HG03432 (cell line): ENCODE data around the gene SLC25A27.
A peak's percentile ranks its signal among the peaks of the same experiment; 100 is the strongest.
"Not testable (repeated sequence)": the region's sequence is repeated elsewhere in the genome, so short reads cannot be mapped to it uniquely, and the experiment has no call there.

ENCODE experiments used
- ATAC-seq: cut with Tn5 transposase; IDR thresholded peaks from one replicate; pipeline ENCODE4 v1.9.1; 2021; ENCODE audit warnings: mild to moderate bottlenecking, moderate library complexity; ENCODE audit not compliant: unreplicated experiment

The SLC25A27 gene, protein sequence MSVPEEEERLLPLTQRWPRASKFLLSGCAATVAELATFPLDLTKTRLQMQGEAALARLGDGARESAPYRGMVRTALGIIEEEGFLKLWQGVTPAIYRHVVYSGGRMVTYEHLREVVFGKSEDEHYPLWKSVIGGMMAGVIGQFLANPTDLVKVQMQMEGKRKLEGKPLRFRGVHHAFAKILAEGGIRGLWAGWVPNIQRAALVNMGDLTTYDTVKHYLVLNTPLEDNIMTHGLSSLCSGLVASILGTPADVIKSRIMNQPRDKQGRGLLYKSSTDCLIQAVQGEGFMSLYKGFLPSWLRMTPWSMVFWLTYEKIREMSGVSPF

DNA sequence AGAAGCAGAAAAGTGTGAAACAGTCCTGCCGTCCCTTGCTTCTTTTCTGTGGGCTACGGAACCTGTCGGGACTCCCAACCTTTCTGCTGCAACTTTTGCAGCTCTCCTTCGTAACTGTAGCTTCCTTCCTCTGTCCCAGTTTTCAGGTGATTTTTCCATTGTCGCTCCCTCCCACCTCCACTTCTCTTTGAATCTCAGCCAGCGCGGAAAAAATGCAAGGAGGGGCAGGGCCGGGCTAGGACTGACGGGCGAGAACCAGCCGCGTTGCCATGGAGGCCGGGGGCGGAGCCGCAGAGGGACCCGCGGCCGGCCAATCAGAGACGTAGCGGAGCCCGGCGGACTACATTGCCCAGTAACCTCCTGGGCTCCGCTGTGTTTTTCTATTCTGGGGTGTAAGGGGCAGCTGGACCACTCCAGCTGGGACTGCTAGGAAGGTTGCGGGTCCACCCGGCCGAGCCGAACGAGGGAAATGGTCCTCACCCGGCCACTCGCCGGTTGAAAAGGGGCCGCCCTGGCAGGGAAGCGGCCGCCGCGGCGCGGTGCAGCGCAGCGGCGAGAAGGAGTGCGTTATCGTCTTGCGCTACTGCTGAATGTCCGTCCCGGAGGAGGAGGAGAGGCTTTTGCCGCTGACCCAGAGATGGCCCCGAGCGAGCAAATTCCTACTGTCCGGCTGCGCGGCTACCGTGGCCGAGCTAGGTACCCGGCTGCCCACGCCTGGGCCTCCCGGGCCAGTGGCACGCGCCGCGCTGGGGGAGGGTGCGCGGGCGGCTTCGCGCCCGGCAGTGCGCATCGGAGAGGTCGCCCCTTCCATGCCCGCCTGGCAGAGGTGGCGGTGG lies at the start of gene SLC25A27, which contains the start of gene CYP39A1:
Gene SLC25A27, plus strand, starts transcription at position 373 of the 836 bp plus-strand sequence. Its CDS starts 218 bp downstream, at position 591.
Gene CYP39A1, minus strand, starts transcription at position 216 of the 836 bp plus-strand sequence. CDS start 236 bp downstream, outside the sequence.
- ATAC-seq = peak; percentile 100

DNA sequence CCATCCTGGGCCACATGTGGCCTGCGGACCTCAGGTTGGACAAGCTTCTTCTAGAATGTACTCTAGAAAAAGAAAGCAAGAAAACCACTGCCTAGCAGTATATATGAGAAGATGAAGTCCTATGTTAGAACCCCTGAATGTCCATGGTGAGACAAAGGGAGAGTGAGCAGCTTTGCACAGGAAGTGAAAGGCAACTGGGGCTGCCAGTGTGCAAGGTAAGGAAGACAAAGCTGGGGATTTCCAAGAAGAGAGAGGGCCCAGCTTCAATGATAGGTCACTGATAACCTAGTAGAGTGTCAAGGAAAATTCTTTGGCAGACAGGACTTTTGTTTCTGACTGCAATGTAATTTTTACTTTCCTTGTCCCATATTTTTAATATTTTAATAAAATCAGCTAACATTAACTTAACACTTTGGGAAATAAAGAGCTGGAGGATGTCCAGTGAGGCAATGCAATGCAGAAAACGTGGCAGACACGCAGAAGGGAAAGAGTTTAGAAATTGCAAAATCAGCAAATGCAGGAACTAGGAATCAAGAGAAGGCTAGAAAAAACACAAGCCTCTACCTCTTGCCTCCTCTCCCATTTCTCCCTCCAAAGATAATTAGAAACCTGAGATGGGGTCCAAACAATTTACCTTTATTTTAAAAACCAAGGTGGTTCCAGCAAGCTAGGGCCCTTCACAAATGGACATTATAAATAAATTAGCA lies 47.5 kb upstream of the SLC25A27 start:
- peak; percentile 82 for ATAC-seq

DNA sequence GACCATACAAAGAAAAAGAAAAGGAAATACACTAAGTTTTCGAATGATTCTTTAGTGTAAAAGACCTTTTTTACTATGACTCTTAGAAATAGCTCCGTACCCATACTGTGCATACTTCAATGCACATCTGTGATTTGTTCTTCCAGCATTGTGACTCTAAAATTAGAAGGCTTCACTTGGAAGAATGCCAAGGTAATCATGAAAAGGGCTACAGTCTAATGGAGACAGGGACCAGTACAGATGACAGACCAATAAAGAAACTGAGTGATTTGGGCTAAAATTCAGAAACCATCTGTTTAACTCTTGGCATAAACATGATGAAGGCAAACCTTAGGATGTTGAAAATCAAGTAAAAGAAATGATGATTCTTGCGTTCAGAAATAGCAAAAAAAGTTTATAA lies 46.4 kb upstream of the SLC25A27 start:
- ATAC-seq = no peak

DNA sequence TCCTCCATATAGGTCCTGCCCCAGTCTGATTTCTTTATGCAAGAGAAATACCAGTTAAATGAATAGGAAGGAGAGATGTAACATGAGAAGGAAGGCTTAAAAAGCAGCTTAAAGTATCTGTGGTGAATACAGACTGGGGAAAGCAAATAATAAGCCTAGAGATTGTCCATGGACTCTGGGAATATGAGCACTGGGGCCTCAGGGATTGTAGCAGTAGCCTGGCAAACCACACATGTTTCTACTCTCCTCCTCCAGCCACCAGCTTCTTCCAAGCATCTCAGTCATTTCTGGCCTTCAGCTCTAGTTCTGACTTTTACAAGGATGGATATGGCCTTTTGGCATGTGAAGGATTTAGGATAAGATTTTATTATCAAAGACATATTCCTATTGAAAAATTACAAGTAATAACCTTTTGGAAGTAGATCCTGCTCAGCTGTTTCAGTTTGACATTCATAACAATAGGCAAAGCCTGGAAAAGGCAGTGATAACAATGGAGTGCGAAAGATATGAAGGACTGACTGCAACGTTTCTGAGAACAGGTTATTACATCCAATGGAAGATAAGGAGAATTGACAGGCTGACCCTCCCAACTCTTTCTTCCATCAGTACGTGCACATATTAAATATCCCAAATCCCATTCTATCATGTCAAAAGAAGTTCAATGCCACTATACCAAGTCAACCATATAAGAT lies 41.8 kb upstream of the SLC25A27 start:
- no peak for ATAC-seq

DNA sequence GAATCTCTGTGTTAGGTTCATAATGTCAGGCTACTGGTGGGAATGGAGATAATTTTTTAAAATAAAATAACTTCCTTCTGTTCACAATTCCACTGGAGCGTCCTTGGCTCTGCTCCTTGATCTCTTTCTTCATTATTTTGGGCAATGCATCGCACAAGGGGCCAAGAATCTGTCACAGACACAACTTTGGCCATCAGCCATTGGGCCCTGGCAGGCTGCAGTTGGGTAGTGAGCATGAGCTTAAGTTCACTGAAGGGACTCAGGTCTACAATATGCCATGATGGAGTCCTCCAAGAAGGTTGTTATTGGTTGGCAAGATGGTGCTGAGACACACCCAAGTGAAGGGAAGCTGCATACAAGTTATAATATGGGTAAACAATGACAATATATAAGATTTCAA lies 40.1 kb upstream of the SLC25A27 start:
- ATAC-seq = no peak

DNA sequence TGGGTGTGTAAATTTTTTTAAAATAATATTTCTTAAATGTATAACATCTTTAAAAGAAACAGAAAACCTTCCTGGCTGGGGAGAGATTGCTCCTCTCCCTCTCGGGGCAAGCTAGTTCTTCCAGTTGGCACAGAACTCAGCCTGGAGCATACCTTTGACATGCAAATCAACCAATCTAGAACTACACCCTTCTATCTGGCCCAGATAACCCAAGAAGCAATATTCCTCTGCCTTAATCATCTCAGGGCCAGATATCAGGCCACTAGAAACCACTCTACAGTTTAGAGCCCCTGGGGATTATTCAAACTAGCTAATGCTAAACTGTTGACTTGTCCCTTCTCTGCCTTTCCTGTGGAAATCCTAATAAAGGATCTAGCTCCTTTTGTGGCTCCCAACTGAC lies 34.0 kb upstream of the SLC25A27 start:
- no peak for ATAC-seq

DNA sequence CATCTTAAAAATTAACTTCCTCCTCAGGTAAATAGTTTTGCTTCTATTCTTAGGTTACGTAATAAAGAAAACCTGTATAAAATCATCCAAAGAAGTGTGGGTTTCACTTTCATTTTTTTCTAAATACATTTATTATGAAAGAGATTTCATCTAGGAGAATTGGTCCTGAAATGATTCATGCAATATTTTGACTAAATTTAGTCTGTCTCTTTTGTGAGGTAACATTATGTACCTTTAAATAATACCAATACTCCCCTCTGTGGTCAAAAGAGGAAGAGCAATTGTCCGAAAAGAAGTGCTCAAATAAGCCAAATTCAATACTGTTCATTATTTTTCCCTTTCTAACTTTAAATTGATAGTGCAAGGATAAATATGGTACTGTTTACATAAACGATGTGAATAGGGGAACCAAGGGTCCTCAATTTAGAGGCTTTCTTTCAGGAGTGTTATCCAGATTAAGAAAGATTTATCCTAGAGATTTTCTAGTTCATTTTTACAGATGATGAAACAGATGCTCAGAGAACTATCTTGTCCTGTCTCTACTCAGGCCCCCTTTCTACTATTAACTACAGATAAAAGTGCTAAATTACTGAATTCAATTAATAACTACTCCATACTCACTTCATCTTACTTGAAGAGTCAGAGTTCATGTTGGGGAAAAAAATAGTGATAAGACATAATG lies 26.4 kb upstream of the SLC25A27 start:
- peak; percentile 71 for ATAC-seq

DNA sequence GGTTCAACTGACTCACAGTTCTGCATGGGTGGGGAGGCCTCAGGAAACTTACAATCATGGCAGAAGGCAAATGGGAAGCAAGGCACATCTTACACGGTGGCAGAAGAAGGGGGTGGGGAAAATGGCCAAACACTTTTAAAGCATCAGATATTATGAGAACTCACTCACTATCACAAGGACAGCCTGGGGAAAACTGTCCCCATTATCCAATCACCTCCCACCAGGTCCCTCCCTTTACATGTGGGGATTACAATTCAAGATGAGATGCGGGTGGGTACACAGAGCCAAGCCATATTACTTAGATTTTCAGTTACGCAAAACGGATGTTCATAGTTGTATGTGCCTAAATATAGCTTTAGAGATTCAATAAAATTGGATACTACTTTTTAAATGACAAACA lies 25.8 kb upstream of the SLC25A27 start:
- no peak for ATAC-seq

DNA sequence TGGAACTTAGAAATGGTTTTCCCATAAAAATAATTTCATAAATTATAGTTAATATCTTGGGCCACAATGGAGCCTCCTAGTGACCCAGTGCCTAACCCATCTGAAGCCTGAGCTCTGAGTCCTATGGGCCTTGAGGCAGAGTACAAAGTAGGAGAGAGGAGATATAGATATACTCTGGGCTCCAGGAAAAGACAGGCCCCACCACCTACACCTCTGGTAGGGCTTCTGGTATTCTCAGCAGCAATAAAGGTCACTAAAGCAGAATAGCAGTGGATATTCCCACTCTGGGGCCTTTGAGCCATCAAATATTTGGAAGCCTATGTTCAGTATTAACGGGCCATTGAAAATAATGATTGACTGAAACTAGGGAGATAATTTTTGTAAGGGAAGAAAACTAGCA lies 24.3 kb upstream of the SLC25A27 start:
- no peak for ATAC-seq

DNA sequence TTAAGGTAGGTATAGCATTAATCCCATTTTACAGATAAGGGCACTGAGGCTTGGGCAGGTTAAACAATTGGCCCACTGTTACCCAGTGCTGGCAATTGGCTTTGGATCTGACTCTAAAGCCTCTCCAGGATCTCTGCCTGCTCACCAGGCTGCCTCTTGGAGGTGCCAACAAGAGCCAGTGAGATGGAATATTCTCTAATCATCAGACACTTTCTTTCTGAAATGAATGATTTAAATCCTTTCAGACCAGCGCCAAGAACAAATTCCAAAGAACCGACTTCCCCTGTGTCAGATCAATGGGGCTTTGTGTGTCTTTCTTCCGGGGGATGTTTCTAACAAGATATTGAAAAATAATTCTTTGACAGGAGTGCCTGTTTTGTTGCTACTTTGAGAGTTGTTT lies 23.8 kb upstream of the SLC25A27 start:
- ATAC-seq = no peak

DNA sequence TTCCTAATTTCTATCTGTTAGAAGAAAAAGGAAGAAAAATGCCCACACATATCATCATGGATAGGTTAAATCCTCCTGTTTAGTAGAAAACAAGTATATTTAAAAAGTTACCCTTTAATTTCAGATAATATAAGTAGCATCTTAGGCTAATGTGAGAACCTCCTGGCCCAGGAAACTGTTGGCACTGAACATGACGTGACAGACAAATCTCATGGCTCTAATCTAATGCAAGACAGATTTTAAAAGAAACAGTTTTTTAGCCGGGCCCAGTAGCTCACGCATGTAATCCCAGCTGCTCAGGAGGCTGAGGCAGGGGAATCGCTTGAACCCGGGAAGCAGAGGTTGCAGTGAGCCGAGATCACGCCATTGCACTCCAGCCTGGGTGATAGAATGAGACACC lies 23.1 kb upstream of the SLC25A27 start:
- no peak for ATAC-seq

DNA sequence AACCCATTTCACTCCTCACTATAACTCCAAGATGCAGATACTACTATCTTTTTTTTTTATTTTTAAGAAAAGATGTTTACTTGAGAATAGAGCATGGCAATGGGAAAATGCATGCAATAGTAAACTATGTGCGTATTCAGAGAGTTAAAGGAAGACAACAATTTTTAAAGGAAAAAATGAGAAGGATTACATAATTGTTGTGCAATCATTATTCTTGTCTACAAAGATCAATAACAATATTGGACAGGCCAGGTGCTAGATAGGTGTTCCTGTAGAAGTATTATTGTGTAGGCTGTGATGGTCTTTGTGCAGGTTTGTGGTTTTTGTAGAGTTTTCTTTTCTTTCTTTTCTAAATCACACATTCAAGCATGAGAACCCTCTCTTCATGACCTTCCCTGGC lies 20.7 kb upstream of the SLC25A27 start:
- no peak for ATAC-seq

DNA sequence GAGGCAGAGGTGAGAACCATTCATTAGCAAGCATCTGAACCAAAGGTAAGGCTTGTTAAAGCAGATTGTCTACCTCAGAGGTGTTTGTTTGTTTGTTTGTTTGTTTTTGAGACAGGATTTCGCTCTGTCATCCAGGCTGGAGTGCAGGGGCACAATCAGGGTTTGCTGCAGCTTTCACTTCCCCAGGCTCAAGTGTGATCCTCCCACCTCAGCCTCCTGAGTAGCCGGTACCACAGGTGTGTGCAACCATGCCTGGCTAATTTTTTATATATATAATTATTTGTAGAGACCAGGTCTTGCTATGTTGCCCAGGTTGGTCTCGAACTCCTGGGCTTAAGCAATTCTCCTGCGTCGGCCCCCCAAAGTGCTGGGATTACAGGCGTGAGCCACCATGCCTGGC lies 17.3 kb upstream of the SLC25A27 start:
- ATAC-seq = no peak

DNA sequence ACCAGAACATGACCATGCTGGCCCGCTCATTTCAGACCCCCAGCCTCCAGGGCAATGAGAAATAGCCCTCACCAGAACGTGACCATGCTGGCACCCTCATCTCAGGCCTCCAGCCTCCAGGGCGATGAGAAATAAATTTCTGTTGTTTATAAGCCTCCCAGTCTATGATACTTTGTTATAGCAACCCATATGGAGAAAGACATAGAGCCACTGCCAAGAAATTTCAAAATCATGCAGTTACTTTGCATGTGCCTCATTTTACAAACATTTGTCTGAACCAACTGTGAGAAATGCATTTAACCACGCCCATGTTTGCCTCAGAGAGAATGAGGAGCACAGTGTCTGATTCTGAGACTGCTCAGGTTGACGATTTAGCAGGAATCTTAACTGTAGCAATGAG lies 15.6 kb upstream of the SLC25A27 start:
- ATAC-seq = no peak

DNA sequence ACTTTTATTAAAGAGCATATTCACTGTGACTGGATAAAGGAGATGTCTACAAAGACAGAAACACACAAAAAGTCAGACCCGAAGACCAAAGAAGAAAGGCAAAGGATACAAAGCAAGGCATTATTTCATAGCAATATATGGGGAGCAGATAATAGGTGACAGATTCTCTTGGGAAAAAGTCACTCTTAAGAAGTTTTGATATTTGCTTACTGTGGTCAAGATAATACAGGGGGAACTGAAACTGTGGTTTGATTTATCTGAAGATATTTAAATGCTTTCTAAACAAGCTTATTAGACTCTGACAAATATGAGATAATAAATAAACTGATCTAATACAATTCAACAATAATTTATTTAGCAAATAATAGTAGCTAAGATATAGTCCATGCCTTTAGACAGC lies 14.8 kb upstream of the SLC25A27 start:
- no peak for ATAC-seq

DNA sequence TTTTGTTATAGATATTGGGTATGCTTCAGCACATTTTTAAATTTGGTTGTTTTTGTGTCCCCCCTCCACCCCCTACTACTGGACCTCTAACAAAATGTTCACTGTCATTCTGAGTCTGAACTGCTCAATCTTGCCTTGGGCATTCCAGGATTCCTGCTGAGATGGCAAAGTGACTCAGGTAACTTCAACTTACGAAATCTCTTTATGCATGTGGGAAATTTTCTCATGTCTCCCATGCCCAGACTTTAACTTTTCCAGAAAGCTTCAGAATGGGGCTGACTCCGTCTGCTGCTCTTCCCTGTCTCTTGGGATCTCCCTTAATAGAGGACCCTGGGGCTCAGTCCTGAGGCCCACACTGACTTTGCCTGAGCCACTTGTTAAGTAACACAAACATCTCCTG lies 14.1 kb upstream of the SLC25A27 start:
- ATAC-seq = no peak

DNA sequence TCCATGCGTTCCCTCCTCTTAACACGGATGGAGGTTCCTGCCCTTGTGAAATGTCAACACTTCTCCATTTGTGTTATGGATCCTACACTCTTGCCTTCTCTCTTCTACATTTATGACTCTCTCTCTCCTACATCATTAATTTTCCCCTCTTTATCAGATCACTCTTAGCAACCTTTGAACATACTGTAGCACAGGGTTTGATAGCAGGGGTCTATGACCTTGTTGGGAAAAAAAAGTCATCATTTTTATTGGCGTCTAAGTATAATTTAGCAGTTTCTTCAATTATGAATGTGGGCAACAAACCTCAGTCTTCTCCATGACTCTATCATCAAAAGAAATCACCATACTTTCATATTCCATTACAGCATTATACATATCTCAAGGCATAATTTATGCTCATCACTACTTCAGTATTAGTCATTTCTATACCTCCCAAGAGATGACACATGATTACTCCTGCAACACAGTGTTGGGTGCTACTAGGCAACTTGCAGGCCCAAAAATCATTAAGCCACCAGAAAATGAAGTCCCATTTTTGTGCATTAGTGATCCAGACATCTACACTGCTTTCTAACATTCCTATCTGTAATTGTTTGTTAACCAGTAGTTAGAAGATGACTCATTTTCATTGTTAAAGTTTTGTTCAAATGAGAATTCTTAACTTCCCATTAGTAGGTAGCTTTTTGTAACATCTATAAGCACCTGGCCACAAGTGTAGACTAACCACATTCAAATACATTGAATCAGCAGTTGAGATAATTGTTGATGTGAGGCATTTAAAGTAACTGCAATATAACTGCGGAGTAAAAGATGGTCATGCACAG lies 9.6 kb upstream of the SLC25A27 start:
- no peak for ATAC-seq

DNA sequence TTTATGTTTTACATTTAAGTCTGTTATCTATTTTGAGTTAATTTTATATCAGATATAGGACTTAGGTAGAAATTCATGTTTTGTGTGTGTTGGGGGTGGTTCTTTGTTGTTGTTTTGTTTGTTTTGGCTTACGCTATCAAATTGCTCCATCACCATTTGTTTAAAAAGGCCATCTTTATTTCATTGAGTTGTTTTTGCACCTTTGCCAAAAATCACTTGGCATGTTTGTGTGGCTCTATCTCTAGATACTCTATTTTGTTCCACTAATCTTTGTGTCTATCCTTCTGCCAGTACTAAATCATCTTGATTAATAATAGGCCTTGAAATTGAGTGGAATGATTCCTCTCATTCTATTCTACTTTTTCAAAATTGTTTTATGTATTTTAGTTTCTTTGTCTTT lies 7.5 kb upstream of the SLC25A27 start:
- no peak for ATAC-seq

DNA sequence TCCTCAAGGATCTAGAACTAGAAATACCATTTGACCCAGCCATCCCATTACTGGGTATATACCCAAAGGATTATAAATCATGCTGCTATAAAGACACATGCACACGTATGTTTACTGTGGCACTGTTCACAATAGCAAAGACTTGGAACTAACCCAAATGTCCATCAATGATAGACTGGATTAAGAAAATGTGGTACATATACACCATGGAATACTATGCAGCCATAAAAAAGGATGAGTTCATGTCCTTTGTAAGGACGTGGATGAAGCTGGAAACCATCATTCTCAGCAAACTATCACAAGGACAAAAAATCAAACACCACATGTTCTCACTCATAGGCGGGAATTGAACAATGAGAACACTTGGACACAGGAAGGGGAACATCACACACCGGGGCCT lies 4.7 kb upstream of the SLC25A27 start:
- not testable (repeated sequence) for ATAC-seq
